ENCODE data around the gene DBF4. TPM values are rescaled to one million over a fixed set of nuclear protein-coding genes. Genes with fewer than 3 reads are reported as not detected.
"Not testable (repeated sequence)": the region's sequence is repeated elsewhere in the genome, so short reads cannot be mapped to it uniquely, and the experiment has no call there.

DBF4 gene
- total RNA-seq, 6 donors from 2014 or later = 4.2 to 14.6 (median 8.6) TPM

DNA sequence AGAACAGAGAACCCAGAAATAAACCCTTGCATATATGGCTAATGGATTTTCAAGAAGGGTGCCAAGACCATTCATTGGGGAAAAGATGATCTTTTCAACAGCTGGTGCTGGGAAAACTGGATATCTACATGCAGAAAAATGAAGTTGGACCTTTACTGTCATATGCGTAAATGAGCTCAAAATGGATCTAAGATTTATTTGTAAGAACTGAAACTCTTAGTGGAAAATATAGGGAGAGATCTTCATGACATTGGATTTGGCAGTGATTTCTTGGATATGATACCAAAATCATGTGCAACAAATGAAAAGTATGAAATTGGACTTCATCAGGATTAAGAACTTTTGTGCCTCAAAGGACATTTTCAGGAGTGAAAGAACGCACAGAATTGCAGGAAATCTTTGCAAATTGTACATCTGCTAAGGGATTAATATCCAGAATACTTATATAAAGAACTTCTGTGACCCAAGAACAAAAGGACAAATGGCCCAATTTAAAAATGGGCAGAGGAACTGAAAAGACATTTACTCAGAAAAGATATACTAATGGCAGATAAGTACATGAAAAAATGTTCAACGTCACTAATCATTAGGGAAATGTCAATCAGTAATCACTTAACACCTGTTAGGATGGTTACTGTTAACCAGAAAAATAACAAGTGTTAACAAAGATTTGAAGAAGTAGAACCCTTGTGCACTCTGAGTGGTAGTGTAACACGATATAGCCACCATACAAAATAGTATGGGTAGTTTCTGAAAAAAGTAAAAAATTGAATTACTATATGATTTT lies 6.1 kb downstream of the DBF4 start:
- no peak for TF ChIP-seq POLR2A (IDR thresholded peaks at IDR 0.05)
- no peak for TF ChIP-seq POLR2AphosphoS5 (IDR thresholded peaks at IDR 0.05)
- TF ChIP-seq EP300 (IDR thresholded peaks at IDR 0.05) = no peak
- TF ChIP-seq, protein P1, sequence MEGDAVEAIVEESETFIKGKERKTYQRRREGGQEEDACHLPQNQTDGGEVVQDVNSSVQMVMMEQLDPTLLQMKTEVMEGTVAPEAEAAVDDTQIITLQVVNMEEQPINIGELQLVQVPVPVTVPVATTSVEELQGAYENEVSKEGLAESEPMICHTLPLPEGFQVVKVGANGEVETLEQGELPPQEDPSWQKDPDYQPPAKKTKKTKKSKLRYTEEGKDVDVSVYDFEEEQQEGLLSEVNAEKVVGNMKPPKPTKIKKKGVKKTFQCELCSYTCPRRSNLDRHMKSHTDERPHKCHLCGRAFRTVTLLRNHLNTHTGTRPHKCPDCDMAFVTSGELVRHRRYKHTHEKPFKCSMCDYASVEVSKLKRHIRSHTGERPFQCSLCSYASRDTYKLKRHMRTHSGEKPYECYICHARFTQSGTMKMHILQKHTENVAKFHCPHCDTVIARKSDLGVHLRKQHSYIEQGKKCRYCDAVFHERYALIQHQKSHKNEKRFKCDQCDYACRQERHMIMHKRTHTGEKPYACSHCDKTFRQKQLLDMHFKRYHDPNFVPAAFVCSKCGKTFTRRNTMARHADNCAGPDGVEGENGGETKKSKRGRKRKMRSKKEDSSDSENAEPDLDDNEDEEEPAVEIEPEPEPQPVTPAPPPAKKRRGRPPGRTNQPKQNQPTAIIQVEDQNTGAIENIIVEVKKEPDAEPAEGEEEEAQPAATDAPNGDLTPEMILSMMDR (IDR thresholded peaks at IDR 0.05) = no peak
- H3K4me3 ChIP-seq = no peak overlapping the region
- no peaks in the 10 kb centered on the region for H3K27me3 ChIP-seq
- peaks cover 0 to 7% (median 0%) of the 10 kb centered on the region in 4 donors for H3K36me3 ChIP-seq
- no peaks in the 10 kb centered on the region for H3K9me3 ChIP-seq
- H3K27ac ChIP-seq = no peak overlapping the region
- 93 to 96% methylated on average over 4 of the region's 4 CpGs for WGBS, 2 donors
- DNase-seq = no peak
- ATAC-seq (ENCODE audit: low FRiP score in 2 of 2) = no peak
- H3K4me1 ChIP-seq = peaks cover 0 to 8% (median 4%) of the 10 kb centered on the region in 4 donors

DNA sequence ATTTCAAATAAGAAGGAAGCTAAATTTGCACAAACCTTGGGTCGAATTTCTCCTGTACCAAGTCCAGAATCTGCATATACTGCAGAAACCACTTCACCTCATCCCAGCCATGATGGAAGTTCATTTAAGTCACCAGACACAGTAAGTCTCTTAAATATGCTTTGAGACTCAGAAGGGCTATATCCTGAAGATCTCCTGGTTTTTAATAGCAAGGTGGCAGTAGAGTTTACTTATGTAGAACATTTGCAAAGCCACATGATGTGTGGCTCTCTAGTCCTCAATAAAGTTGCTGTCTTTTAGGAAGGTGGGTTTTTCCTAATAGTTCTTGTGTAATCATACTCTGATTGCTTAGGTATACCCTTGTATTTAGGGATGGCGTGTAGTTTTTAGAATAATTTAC lies 8.7 kb downstream of the DBF4 start:
- H3K27me3 ChIP-seq = no peaks in the 10 kb centered on the region
- DNase-seq (no peak), ATAC-seq (ENCODE audit: low FRiP score in 2 of 2) (no peak)
- TF ChIP-seq, protein P1 (IDR thresholded peaks at IDR 0.05) = no peak
- no peak for TF ChIP-seq POLR2A (IDR thresholded peaks at IDR 0.05)
- no peak for TF ChIP-seq EP300 (IDR thresholded peaks at IDR 0.05)
- TF ChIP-seq POLR2AphosphoS5 (IDR thresholded peaks at IDR 0.05) = no peak
- no peak overlapping the region for H3K4me3 ChIP-seq
- H3K9me3 ChIP-seq = no peaks in the 10 kb centered on the region
- peaks cover 0 to 12% (median 0%) of the 10 kb centered on the region in 4 donors for H3K36me3 ChIP-seq
- no peak overlapping the region for H3K27ac ChIP-seq
- H3K4me1 ChIP-seq = no peaks in the 10 kb centered on the region
- WGBS, 2 donors = 81 to 94% methylated on average over 2 of the region's 2 CpGs

DNA sequence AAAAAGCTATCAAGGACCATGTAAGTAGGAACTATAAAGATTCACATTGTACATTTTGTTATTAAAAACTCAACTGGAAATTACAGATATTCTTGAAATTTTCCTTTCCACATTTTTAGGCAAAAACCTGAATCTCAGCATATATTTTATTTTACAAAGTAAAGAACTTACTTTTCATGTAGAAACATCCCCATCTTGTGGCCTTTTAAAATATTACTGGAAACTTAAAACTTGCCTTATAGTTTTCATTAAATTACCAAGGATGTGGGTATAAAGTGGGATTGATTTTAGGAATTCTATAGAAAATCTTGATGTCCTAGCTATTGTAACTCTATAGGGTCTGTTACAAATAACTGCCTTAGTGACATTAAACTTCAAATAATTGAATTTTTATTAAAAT lies 10.6 kb downstream of the DBF4 start:
- H3K4me1 ChIP-seq = no peaks in the 10 kb centered on the region
- H3K27ac ChIP-seq = no peak overlapping the region
- H3K9me3 ChIP-seq = no peaks in the 10 kb centered on the region
- DNase-seq (no peak), ATAC-seq (ENCODE audit: low FRiP score in 2 of 2) (no peak)
- no peaks in the 10 kb centered on the region for H3K27me3 ChIP-seq
- no peak overlapping the region for H3K4me3 ChIP-seq
- no peak for TF ChIP-seq POLR2AphosphoS5 (IDR thresholded peaks at IDR 0.05)
- TF ChIP-seq, protein P1 (IDR thresholded peaks at IDR 0.05) = peak in 4 of 6 experiments; percentile 38 to 44 (median 40)
- peaks cover 0 to 12% (median 0%) of the 10 kb centered on the region in 4 donors for H3K36me3 ChIP-seq

DNA sequence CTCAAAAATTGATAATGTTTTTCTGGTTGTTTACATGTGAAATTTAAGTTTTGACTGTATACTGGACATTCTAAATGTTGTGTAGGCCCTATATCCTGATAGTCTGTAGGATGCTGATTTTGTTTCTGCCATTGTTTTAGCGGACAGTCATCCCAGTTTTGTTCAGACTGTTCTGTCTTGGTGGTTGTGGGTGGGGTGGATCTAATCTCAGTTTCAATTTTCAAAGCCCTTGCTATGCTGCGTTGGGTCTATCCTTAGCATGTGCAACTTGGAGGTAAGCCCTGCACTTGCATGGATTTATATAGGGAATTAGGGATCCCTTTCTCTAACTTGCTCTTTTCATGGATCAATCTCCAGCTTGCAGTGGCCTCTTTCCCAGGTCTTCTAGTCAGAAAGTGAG lies 19.1 kb downstream of the DBF4 start:
- no peak overlapping the region for H3K4me3 ChIP-seq
- H3K9me3 ChIP-seq = no peaks in the 10 kb centered on the region
- 95 to 100% methylated on average over 2 of the region's 2 CpGs for WGBS, 2 donors
- DNase-seq (no peak), ATAC-seq (ENCODE audit: low FRiP score in 2 of 2) (no peak)
- H3K36me3 ChIP-seq = peaks cover 0 to 24% (median 0%) of the 10 kb centered on the region in 4 donors
- no peaks in the 10 kb centered on the region for H3K27me3 ChIP-seq
- no peak overlapping the region for H3K27ac ChIP-seq
- no peak for TF ChIP-seq EP300 (IDR thresholded peaks at IDR 0.05)
- H3K4me1 ChIP-seq = no peaks in the 10 kb centered on the region

DNA sequence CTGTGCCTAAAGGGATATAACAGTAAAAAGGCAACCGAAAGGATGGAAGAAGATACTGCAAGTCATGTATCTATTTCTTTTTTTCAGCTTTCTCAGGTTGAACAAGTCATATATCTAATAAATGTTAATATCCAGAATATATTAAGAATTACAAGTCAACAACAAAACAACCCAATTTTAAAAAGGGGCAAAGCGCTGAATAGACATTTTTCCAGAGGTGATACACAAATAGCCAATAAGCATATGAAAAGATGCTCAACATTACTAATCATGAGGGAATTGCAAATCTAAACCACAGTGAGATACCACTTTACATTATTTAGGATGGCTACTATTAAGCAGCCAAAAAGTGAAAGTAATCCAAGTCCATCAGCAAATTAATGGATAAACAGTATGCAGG lies 23.0 kb downstream of the DBF4 start:
- TF ChIP-seq EP300 (IDR thresholded peaks at IDR 0.05) (no peak), POLR2AphosphoS5 (IDR thresholded peaks at IDR 0.05) (no peak), POLR2A (IDR thresholded peaks at IDR 0.05) (no peak)
- TF ChIP-seq, protein P1 (IDR thresholded peaks at IDR 0.05) = no peak
- Histone ChIP-seq H3K4me3 (no peak overlapping the region), H3K27me3 (no peaks in the 10 kb centered on the region), H3K4me1 (no peaks in the 10 kb centered on the region), H3K9me3 (no peaks in the 10 kb centered on the region), H3K36me3 (peaks cover 0 to 16% (median 3%) of the 10 kb centered on the region in 4 donors), H3K27ac (no peak overlapping the region)
- ATAC-seq (ENCODE audit: low FRiP score in 2 of 2) (no peak), DNase-seq (no peak)
- 94 to 100% methylated on average over 2 of the region's 2 CpGs for WGBS, 2 donors

DNA sequence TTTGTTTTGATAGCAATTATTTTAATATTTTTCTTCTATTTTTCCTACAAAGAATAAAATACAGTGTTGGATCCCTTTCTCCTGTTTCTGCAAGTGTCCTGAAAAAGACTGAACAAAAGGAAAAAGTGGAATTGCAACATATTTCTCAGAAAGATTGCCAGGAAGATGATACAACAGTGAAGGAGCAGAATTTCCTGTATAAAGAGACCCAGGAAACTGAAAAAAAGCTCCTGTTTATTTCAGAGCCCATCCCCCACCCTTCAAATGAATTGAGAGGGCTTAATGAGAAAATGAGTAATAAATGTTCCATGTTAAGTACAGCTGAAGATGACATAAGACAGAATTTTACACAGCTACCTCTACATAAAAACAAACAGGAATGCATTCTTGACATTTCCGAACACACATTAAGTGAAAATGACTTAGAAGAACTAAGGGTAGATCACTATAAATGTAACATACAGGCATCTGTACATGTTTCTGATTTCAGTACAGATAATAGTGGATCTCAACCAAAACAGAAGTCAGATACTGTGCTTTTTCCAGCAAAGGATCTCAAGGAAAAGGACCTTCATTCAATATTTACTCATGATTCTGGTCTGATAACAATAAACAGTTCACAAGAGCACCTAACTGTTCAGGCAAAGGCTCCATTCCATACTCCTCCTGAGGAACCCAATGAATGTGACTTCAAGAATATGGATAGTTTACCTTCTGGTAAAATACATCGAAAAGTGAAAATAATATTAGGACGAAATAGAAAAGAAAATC lies 31.0 kb downstream of the DBF4 start:
- DNase-seq; H3K36me3 ChIP-seq; H3K4me3 ChIP-seq; H3K27ac ChIP-seq; H3K27me3 ChIP-seq; ATAC-seq (ENCODE audit: low FRiP score in 2 of 2); H3K4me1 ChIP-seq; H3K9me3 ChIP-seq: not testable (repeated sequence)
- 92% methylated on average over 3 of the region's 3 CpGs for WGBS, 2 donors

DNA sequence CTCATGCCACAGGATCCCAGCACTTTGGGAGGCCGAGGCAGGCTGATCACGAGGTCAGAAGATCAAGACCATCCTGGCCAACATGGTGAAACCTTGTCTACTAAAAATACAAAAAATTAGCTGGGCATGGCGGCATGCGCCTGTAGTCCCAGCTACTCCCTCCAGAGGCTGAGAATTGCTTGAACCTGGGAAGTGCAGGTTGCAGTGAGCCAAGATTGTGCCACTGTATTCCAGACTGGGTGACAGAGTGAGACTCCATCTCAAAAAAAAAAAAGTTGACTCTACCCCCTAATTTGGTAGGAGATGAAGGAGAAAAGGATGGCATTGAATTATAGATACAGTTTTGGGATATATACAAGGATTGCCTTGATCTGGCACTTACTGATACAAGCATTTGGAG lies 32.5 kb downstream of the DBF4 start:
- not testable (repeated sequence) for H3K36me3 ChIP-seq; H3K27ac ChIP-seq; ATAC-seq (ENCODE audit: low FRiP score in 2 of 2); H3K27me3 ChIP-seq; H3K4me3 ChIP-seq; H3K4me1 ChIP-seq; DNase-seq; H3K9me3 ChIP-seq
- WGBS, 2 donors = 98% methylated on average over 4 of the region's 4 CpGs

Data from upper lobe of left lung (tissue), 6 donors.